SK-N-SH (cell line): ENCODE measurements around the gene CFAP210. TPM values are rescaled to one million over a fixed set of nuclear protein-coding genes. Genes with fewer than 3 reads are reported as not detected.

Experiments
- CTCF ChIA-PET: fragments of 300-600, 350-600 bp; formaldehyde crosslinking; extraction: SDS; loops from one replicate; lab custom pipeline; 2021; lab: Yijun Ruan, JAX
- POLR2A ChIA-PET: fragments of 350-600 bp; sonication (Branson Sonifier 250); formaldehyde crosslinking; extraction: SDS; loops from one replicate; lab custom pipeline; 2020; ENCODE audit warnings: antibody characterized with exemption, inconsistent platforms; lab: Yijun Ruan, JAX
- DNase-seq: peaks from one replicate; pipeline ENCODE4 v3.0.0; 2012
- H2AFZ ChIP-seq: fragments of 200-600 bp; sonication (generic); 2 replicates; pipeline ENCODE4 v1.8.1; 2016; ENCODE audit warnings: antibody characterized with exemption, mild to moderate bottlenecking, low read depth
- H3F3A ChIP-seq: fragments of 200-600 bp; sonication (generic); replicated peaks from 2 replicates; pipeline ENCODE3; 2016; ENCODE audit warnings: antibody characterized with exemption, mild to moderate bottlenecking; ENCODE audit not compliant: insufficient read depth
- H3K27ac ChIP-seq, 2 experiments: fragments of 200-500 bp in 1 of 2; fragments of 200-600 bp in 1 of 2; sonication (Bioruptor generic) in 1 of 2; sonication (generic), shearing (Covaris generic) in 1 of 2; 2 replicates each; pipeline versions ENCODE4 v1.5.1 to v1.6.1; 2014 to 2016; ENCODE audit warnings: low read depth in 2 of 2, inconsistent platforms in 1 of 2, low read length in 1 of 2, mild to moderate bottlenecking in 1 of 2, mixed read lengths in 1 of 2
- H3K27me3 ChIP-seq: fragments of 200-600 bp; sonication (generic), shearing (Covaris generic); 2 replicates; pipeline ENCODE4 v1.6.1; 2016; ENCODE audit warnings: mixed run types; ENCODE audit not compliant: insufficient read depth
- H3K36me3 ChIP-seq, 2 experiments: fragments of 200-500 bp in 1 of 2; fragments of 200-600 bp in 1 of 2; sonication (Bioruptor generic) in 1 of 2; sonication (generic) in 1 of 2; replicated peaks in 1 of 2; 2 replicates each; pipeline versions ENCODE3 to v1.5.1; 2014 to 2016; ENCODE audit warnings: low read length in 1 of 2, mild to moderate bottlenecking in 1 of 2; ENCODE audit not compliant: insufficient read depth in 2 of 2, control insufficient read depth in 1 of 2
- H3K4me1 ChIP-seq, 2 experiments: fragments of 200-500 bp in 1 of 2; fragments of 200-600 bp in 1 of 2; sonication (Bioruptor generic) in 1 of 2; sonication (generic), shearing (Covaris generic) in 1 of 2; 2 replicates each; pipeline versions ENCODE4 v1.5.1 to v1.6.1; 2014 to 2016; ENCODE audit warnings: low read depth in 1 of 2, low read length in 1 of 2, mixed run types in 1 of 2; ENCODE audit not compliant: insufficient read depth in 2 of 2, control insufficient read depth in 1 of 2
- H3K4me2 ChIP-seq: fragments of 200-600 bp; sonication (generic), shearing (Covaris generic); 2 replicates; pipeline ENCODE4 v1.6.1; 2017; ENCODE audit warnings: mixed run types
- H3K4me3 ChIP-seq, 2 experiments: fragments of 200-500 bp in 1 of 2; fragments of 200-600 bp in 1 of 2; sonication (Bioruptor generic) in 1 of 2; sonication (generic), shearing (Covaris generic) in 1 of 2; 2 replicates each; pipeline versions ENCODE4 v1.5.1 to v1.8.1; 2014 to 2016; ENCODE audit warnings: low read depth in 2 of 2, inconsistent platforms in 1 of 2, low read length in 1 of 2, mild to moderate bottlenecking in 1 of 2, mixed read lengths in 1 of 2, moderate library complexity in 1 of 2
- H3K79me2 ChIP-seq: fragments of 200-600 bp; sonication (generic); 2 replicates; pipeline ENCODE4 v1.8.1; 2017; ENCODE audit warnings: mild to moderate bottlenecking; ENCODE audit not compliant: insufficient read depth
- H3K9ac ChIP-seq: fragments of 200-600 bp; sonication (generic); 2 replicates; pipeline ENCODE4 v1.6.1; 2017; ENCODE audit warnings: mixed run types
- H3K9me2 ChIP-seq: fragments of 200-600 bp; sonication (generic); 2 replicates; pipeline ENCODE4 v1.6.1; 2017; ENCODE audit warnings: mixed run types
- H3K9me3 ChIP-seq: fragments of 200-600 bp; sonication (generic); 2 replicates; pipeline ENCODE4 v1.6.1; 2017; ENCODE audit warnings: mixed run types, mild to moderate bottlenecking, moderate library complexity
- H4K20me1 ChIP-seq: fragments of 200-600 bp; sonication (generic); 2 replicates; pipeline ENCODE4 v1.6.1; 2017; ENCODE audit warnings: mild to moderate bottlenecking, mixed run types; ENCODE audit not compliant: insufficient read depth
- CTCF ChIP-seq: fragments of 200-600 bp; sonication (generic); IDR thresholded peaks from 2 replicates; pipeline ENCODE4 v1.6.1; 2017; ENCODE audit warnings: antibody characterized with exemption, mild to moderate bottlenecking, moderate library complexity
- EP300 ChIP-seq, 2 experiments: IDR thresholded peaks; 2 replicates each; pipeline versions ENCODE4 v1.4.0 to v1.6.1; 2012; ENCODE audit warnings: borderline replicate concordance in 1 of 2, low read depth in 1 of 2, low read length in 1 of 2
- FOXJ3 ChIP-seq: sonication (generic); formaldehyde crosslinking; IDR thresholded peaks from 2 replicates; pipeline ENCODE4 v1.5.1; 2020; ENCODE audit warnings: mild to moderate bottlenecking, missing genetic modification reagents
- FOXM1 ChIP-seq: IDR thresholded peaks from 2 replicates; pipeline ENCODE4 v1.4.0; 2012; ENCODE audit warnings: low read depth, mild to moderate bottlenecking
- GABPA ChIP-seq: IDR thresholded peaks from 2 replicates; pipeline ENCODE4 v1.4.0; 2012; ENCODE audit warnings: low read depth, mild to moderate bottlenecking
- GATA2 ChIP-seq: sonication (generic); formaldehyde crosslinking; IDR thresholded peaks from 2 replicates; pipeline ENCODE4 v1.5.0; 2020; ENCODE audit warnings: mild to moderate bottlenecking, missing genetic modification reagents
- IRF3 ChIP-seq: fragments of 150-350 bp; IDR thresholded peaks from 2 replicates; pipeline ENCODE4 v1.6.1; 2016; ENCODE audit warnings: mild to moderate bottlenecking, low read depth, low read length
- JUND ChIP-seq: IDR thresholded peaks from 2 replicates; pipeline ENCODE4 v1.4.0; 2012
- MEF2A ChIP-seq: IDR thresholded peaks from 2 replicates; pipeline ENCODE4 v1.4.0; 2012; ENCODE audit warnings: low read depth, borderline replicate concordance
- MXI1 ChIP-seq: IDR thresholded peaks from 2 replicates; pipeline ENCODE4 v1.6.1; 2012; ENCODE audit warnings: mild to moderate bottlenecking, low read depth, low read length, improper control_type of control experiment
- NFIC ChIP-seq: IDR thresholded peaks from 2 replicates; pipeline ENCODE4 v1.4.0; 2012; ENCODE audit warnings: borderline replicate concordance
- NRF1 ChIP-seq: IDR thresholded peaks from 2 replicates; pipeline ENCODE4 v1.6.1; 2012; ENCODE audit warnings: low read depth, mild to moderate bottlenecking, low read length
- RAD21 ChIP-seq: IDR thresholded peaks from 2 replicates; pipeline ENCODE4 v1.6.1; 2012; ENCODE audit warnings: mild to moderate bottlenecking, low read length
- RCOR1 ChIP-seq: fragments of 150-350 bp; IDR thresholded peaks from 2 replicates; pipeline ENCODE4 v1.6.1; 2017; ENCODE audit warnings: antibody characterized with exemption, low read length
- SMC3 ChIP-seq: IDR thresholded peaks from 2 replicates; pipeline ENCODE4 v1.6.1; 2012; ENCODE audit warnings: low read depth, low read length, improper control_type of control experiment
- TCF12 ChIP-seq: IDR thresholded peaks from 2 replicates; pipeline ENCODE4 v1.4.0; 2012
- USF1 ChIP-seq: IDR thresholded peaks from 2 replicates; pipeline ENCODE4 v1.4.0; 2012; ENCODE audit warnings: low read depth, borderline replicate concordance
- USF2 ChIP-seq: fragments of 150-350 bp; IDR thresholded peaks from 2 replicates; pipeline ENCODE4 v1.6.1; 2017; ENCODE audit warnings: antibody characterized with exemption, low read length, low read depth, borderline replicate concordance
- ZBTB33 ChIP-seq: IDR thresholded peaks from 2 replicates; pipeline ENCODE4 v1.4.0; 2012; ENCODE audit warnings: low read depth, borderline replicate concordance
- WGBS: methylation state at CpG from one replicate; pipeline ENCODE4 v1.1.6; 2017; ENCODE audit warnings: low lambda C conversion rate; 5-methylcytosine and 5-hydroxymethylcytosine counted together
- polyA plus RNA-seq, 3 experiments: library from polyadenylated mRNA; depleted of rRNA; stranded (reverse); fragments of >200 nt; gene quantifications; 2 replicates each; pipeline ENCODE4 v1.2.3, GENCODE V29; 2012

CFAP210 gene
- polyA plus RNA-seq, 1 of the 3 experiments (the other 2 are of a cell fraction): 0.03 TPM

- no peak for TF ChIP-seq CTCF
- TF ChIP-seq IRF3: no peak
- no peak for TF ChIP-seq TCF12
- TF ChIP-seq RAD21: no peak
- no peak for TF ChIP-seq SMC3
- no peak for TF ChIP-seq JUND
- no peak for TF ChIP-seq MXI1
- no peak for TF ChIP-seq RCOR1
- no peak for TF ChIP-seq USF1
- TF ChIP-seq GATA2 (CRISPR knock-in tag): no peak
- no peak for TF ChIP-seq ZBTB33
- TF ChIP-seq MEF2A: no peak
- TF ChIP-seq NRF1: no peak
- CTCF ChIA-PET: interaction anchor here (1.0 kb wide), 1 partner anchor 30 kb away, joined by 3 read pairs; no protein-coding TSS in a partner anchor
- POLR2A ChIA-PET: no interaction called here
- Histone ChIP-seq H3K9me3 (no peaks in the 10 kb centered on the region), H3K9me2 (no peaks in the 10 kb centered on the region), H3K4me1 (no peaks in the 10 kb centered on the region), H4K20me1 (no peaks in the 10 kb centered on the region), H3F3A (no peaks in the 10 kb centered on the region), H3K4me3 (no peak overlapping the region), H3K79me2 (no peaks in the 10 kb centered on the region), H3K27ac (no peak overlapping the region), H3K4me2 (no peak overlapping the region), H3K36me3 (no peaks in the 10 kb centered on the region), H3K9ac (no peak overlapping the region), H3K27me3 (no peaks in the 10 kb centered on the region), H2AFZ (no peak overlapping the region)
- 65% methylated on average over 3 of the region's 3 CpGs for WGBS
- DNase-seq: no peak
Observed at GRCh38 chr2:169653636-169654035, 40.6 kb downstream of the CFAP210 start.

GRCh38 chr2:169649278-169649677, 44.9 kb downstream of the CFAP210 start:
- Histone ChIP-seq H3K27ac (no peak overlapping the region), H3K4me2 (no peak overlapping the region), H3K4me3 (no peak overlapping the region), H3K9me2 (no peaks in the 10 kb centered on the region), H3K79me2 (no peaks in the 10 kb centered on the region), H3K4me1 (no peaks in the 10 kb centered on the region), H3K9ac (no peak overlapping the region), H3K36me3 (no peaks in the 10 kb centered on the region), H3K9me3 (no peaks in the 10 kb centered on the region), H2AFZ (no peak overlapping the region), H3K27me3 (no peaks in the 10 kb centered on the region), H3F3A (peaks cover under 1% of the 10 kb centered on the region), H4K20me1 (no peaks in the 10 kb centered on the region)
- POLR2A ChIA-PET: no interaction called here
- no peak for DNase-seq
- CTCF ChIA-PET: no interaction called here
- 96% methylated on average over 1 of the region's 1 CpG for WGBS
- TF ChIP-seq NFIC (no peak), EP300 (IDR thresholded peaks at IDR 0.05; ENCODE audit: borderline replicate concordance in 1 of 2, low read depth in 1 of 2, low read length in 1 of 2) (no peak), RCOR1 (no peak), USF2 (no peak), GABPA (no peak), TCF12 (no peak), FOXJ3 (CRISPR knock-in tag) (no peak), FOXM1 (no peak)
